HepG2 (cell line): ENCODE results near the gene DNAJB12. TPM values are rescaled to one million over a fixed set of nuclear protein-coding genes. Genes with fewer than 3 reads are reported as not detected.

Experiments
- FOXO4 ChIP-seq: sonication (generic); formaldehyde crosslinking; conservative IDR thresholded peaks from 2 replicates; pipeline ENCODE4 v1.8.1; 2023; ENCODE audit warnings: missing genetic modification reagents
- IKZF1 ChIP-seq: fragments of 450-650 bp; IDR thresholded peaks from 2 replicates; pipeline ENCODE4 v1.7.1; 2016
- IKZF5 ChIP-seq: IDR thresholded peaks from 2 replicates; pipeline ENCODE4 v1.6.1; 2018; ENCODE audit warnings: missing genetic modification reagents, mild to moderate bottlenecking, missing compliant biosample characterization
- KDM3A ChIP-seq: IDR thresholded peaks from 2 replicates; pipeline ENCODE4 v1.6.1; 2018; ENCODE audit warnings: low read depth, missing compliant biosample characterization
- MAFG ChIP-seq: sonication (generic); formaldehyde crosslinking; IDR thresholded peaks from 2 replicates; pipeline ENCODE4 v1.5.1; 2020; ENCODE audit warnings: mild to moderate bottlenecking, missing genetic modification reagents
- MATR3 ChIP-seq: sonication (generic); formaldehyde crosslinking; IDR thresholded peaks from 2 replicates; pipeline ENCODE4 v1.4.0; 2020; ENCODE audit warnings: missing genetic modification reagents
- MED8 ChIP-seq: sonication (generic); formaldehyde crosslinking; IDR thresholded peaks from 2 replicates; pipeline ENCODE4 v1.8.1; 2023; ENCODE audit warnings: mild to moderate bottlenecking, missing genetic modification reagents; ENCODE audit not compliant: insufficient replicate concordance
- RFXANK ChIP-seq: IDR thresholded peaks from 2 replicates; pipeline ENCODE4 v1.6.1; 2016
- USF2 ChIP-seq, 2 experiments: sonication (generic) in 1 of 2; formaldehyde crosslinking in 1 of 2; IDR thresholded peaks; 2 replicates each; pipeline versions ENCODE4 v1.5.1 to v1.6.1; 2011 to 2020; ENCODE audit warnings: borderline replicate concordance in 1 of 2, low read depth in 1 of 2, low read length in 1 of 2, mild to moderate bottlenecking in 1 of 2, missing genetic modification reagents in 1 of 2, moderate library complexity in 1 of 2
- ZHX1 ChIP-seq: sonication (generic); formaldehyde crosslinking; IDR thresholded peaks from 2 replicates; pipeline ENCODE4 v1.8.1; 2022; ENCODE audit warnings: low read depth, mild to moderate bottlenecking, missing genetic modification reagents
- ZNF10 ChIP-seq: sonication (generic); formaldehyde crosslinking; IDR thresholded peaks from 2 replicates; pipeline ENCODE4 v1.4.0; 2020; ENCODE audit warnings: mild to moderate bottlenecking, low read depth, missing genetic modification reagents, borderline replicate concordance
- ZNF414 ChIP-seq: sonication (generic); formaldehyde crosslinking; IDR thresholded peaks from 2 replicates; pipeline ENCODE4 v1.5.0; 2020; ENCODE audit warnings: missing genetic modification reagents
- ZNF607 ChIP-seq: sonication (generic); formaldehyde crosslinking; IDR thresholded peaks from 2 replicates; pipeline ENCODE4 v1.5.1; 2020; ENCODE audit warnings: missing genetic modification reagents, mild to moderate bottlenecking, borderline replicate concordance
- ZNF776 ChIP-seq: sonication (generic); formaldehyde crosslinking; IDR thresholded peaks from 2 replicates; pipeline ENCODE4 v1.4.0; 2020; ENCODE audit warnings: mild to moderate bottlenecking, missing genetic modification reagents
- polyA plus RNA-seq, 8 experiments: library from polyadenylated mRNA; depleted of rRNA in 3 of 8; stranded (reverse) in 7 of 8; unstranded in 1 of 8; fragments of >200 nt; fragmentation: Illumina TruSeq in 4 of 8; extraction: Trizol in 4 of 8; gene quantifications; 2 replicates each; pipeline versions ENCODE4 v1.2.1 to v1.2.3, GENCODE V29; 2011 to 2016; ENCODE audit warnings: low read depth in 4 of 8, missing spikeins in 1 of 8, mixed read lengths in 1 of 8; ENCODE audit not compliant: insufficient read depth in 1 of 8
- total RNA-seq, 5 experiments: library from RNA; depleted of rRNA; stranded (reverse); fragments of >200 nt; fragmentation: Illumina TruSeq; extraction: Trizol; gene quantifications; 2 replicates each; pipeline ENCODE4 v1.2.3, GENCODE V29; 2016; ENCODE audit warnings: low read depth in 1 of 5
- TF ChIP-seq, protein P1 (sequence below): sonication (generic); formaldehyde crosslinking; IDR thresholded peaks from 2 replicates; pipeline ENCODE4 v1.4.0; 2020; ENCODE audit warnings: missing genetic modification reagents
- TF ChIP-seq, protein P2 (sequence below): sonication (generic); formaldehyde crosslinking; IDR thresholded peaks from 2 replicates; pipeline ENCODE4 v1.8.1; 2023; ENCODE audit warnings: missing genetic modification reagents, mild to moderate bottlenecking, borderline replicate concordance

The DNAJB12 gene
- total and polyA plus RNA-seq, 2 of the 13 experiments (the other 11 are each of a cell fraction or from before 2014, with no cell fraction given) = 10.8 to 18.2 TPM

DNA sequence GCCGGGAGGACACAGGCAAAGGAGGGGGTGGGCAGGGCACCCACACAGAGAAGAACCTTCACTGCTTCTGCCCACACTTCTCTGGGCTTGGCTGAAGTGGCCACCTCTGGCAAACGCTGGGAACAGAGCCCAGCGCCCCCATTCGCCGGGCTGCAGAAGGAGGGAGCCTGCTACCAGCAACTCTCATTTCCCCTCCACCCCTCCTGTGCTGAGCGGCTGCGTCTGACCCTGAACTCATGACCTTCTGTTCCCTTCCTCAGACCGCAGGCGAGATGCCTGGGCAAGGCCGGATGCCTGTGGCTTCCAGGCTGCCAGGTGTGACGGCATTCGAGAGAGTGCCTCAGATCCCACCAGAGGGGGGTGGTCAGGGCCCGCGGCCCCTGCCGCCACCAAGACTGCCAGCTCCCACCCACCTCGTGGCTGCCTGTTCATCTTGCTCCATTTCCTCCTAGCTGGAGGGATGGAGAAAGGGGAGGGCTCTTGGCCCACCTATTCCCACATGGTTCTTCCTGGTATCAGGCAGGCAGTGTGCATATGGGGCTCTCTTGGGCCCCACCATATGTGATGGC lies 19.8 kb downstream of the DNAJB12 start (continued):
- TF ChIP-seq MATR3 (CRISPR knock-in tag) = no peak
- peak; percentile 79; the same call in 1 of the 2 replicates for TF ChIP-seq ZNF414
- TF ChIP-seq MAFG (CRISPR knock-in tag) = no peak
- TF ChIP-seq, protein P1, sequence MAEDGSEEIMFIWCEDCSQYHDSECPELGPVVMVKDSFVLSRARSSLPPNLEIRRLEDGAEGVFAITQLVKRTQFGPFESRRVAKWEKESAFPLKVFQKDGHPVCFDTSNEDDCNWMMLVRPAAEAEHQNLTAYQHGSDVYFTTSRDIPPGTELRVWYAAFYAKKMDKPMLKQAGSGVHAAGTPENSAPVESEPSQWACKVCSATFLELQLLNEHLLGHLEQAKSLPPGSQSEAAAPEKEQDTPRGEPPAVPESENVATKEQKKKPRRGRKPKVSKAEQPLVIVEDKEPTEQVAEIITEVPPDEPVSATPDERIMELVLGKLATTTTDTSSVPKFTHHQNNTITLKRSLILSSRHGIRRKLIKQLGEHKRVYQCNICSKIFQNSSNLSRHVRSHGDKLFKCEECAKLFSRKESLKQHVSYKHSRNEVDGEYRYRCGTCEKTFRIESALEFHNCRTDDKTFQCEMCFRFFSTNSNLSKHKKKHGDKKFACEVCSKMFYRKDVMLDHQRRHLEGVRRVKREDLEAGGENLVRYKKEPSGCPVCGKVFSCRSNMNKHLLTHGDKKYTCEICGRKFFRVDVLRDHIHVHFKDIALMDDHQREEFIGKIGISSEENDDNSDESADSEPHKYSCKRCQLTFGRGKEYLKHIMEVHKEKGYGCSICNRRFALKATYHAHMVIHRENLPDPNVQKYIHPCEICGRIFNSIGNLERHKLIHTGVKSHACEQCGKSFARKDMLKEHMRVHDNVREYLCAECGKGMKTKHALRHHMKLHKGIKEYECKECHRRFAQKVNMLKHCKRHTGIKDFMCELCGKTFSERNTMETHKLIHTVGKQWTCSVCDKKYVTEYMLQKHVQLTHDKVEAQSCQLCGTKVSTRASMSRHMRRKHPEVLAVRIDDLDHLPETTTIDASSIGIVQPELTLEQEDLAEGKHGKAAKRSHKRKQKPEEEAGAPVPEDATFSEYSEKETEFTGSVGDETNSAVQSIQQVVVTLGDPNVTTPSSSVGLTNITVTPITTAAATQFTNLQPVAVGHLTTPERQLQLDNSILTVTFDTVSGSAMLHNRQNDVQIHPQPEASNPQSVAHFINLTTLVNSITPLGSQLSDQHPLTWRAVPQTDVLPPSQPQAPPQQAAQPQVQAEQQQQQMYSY (CRISPR knock-in tag) = no peak
- TF ChIP-seq ZNF10 (CRISPR knock-in tag) = no peak
- TF ChIP-seq, protein P2, sequence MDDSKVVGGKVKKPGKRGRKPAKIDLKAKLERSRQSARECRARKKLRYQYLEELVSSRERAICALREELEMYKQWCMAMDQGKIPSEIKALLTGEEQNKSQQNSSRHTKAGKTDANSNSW = no peak
- TF ChIP-seq ZNF607 (CRISPR knock-in tag) = no peak
- TF ChIP-seq ZNF776 (CRISPR knock-in tag) = no peak
- TF ChIP-seq MED8 (CRISPR knock-in tag) = peak; percentile 52
- no peak for TF ChIP-seq USF2 (IDR thresholded peaks at IDR 0.05; ENCODE audit: low read depth, low read length)
- TF ChIP-seq USF2 (CRISPR knock-in tag; IDR thresholded peaks at IDR 0.05; ENCODE audit: borderline replicate concordance) = no peak
- no peak for TF ChIP-seq IKZF1
- peak; percentile 71; the same call in 1 of the 2 replicates for TF ChIP-seq KDM3A
- TF ChIP-seq RFXANK (CRISPR knock-in tag) = peak; percentile 36; the same call in 1 of the 2 replicates
- peak; percentile 69; the same call in 1 of the 2 replicates for TF ChIP-seq ZHX1 (CRISPR knock-in tag)
- peak; percentile 96; the same call in 1 of the 2 replicates for TF ChIP-seq FOXO4 (CRISPR knock-in tag)
- no peak; the same call in 1 of the 2 replicates for TF ChIP-seq IKZF5 (CRISPR knock-in tag)
